ENCODE data around the gene RPAP2.

DNA sequence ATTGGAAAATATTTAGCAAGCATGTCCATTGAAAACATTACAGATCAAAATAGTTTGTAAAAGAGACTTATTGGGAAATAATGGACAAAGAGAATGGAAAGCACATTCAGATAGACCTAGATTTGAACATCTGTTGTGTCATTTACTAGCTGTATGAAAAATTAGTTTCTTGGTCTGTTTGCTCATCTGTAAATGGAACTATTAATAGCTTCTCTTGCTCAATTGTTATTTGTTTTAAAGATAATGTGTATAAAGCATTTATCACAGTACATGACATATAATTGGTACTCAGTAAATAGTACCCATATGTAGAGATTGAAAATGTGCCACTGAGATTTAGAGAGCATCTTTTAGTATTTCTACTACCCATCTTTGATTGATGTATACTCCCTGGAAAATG, 25.9 kb downstream of the RPAP2 start:
- TF ChIP-seq, protein P1, sequence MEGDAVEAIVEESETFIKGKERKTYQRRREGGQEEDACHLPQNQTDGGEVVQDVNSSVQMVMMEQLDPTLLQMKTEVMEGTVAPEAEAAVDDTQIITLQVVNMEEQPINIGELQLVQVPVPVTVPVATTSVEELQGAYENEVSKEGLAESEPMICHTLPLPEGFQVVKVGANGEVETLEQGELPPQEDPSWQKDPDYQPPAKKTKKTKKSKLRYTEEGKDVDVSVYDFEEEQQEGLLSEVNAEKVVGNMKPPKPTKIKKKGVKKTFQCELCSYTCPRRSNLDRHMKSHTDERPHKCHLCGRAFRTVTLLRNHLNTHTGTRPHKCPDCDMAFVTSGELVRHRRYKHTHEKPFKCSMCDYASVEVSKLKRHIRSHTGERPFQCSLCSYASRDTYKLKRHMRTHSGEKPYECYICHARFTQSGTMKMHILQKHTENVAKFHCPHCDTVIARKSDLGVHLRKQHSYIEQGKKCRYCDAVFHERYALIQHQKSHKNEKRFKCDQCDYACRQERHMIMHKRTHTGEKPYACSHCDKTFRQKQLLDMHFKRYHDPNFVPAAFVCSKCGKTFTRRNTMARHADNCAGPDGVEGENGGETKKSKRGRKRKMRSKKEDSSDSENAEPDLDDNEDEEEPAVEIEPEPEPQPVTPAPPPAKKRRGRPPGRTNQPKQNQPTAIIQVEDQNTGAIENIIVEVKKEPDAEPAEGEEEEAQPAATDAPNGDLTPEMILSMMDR (IDR thresholded peaks at IDR 0.05) = no peak
- no peak for TF ChIP-seq POLR2A (IDR thresholded peaks at IDR 0.05; ENCODE audit: low read length)
- TF ChIP-seq MAZ (IDR thresholded peaks at IDR 0.05; ENCODE audit: borderline replicate concordance, low read depth, low read length) = no peak
- TF ChIP-seq, protein P2, sequence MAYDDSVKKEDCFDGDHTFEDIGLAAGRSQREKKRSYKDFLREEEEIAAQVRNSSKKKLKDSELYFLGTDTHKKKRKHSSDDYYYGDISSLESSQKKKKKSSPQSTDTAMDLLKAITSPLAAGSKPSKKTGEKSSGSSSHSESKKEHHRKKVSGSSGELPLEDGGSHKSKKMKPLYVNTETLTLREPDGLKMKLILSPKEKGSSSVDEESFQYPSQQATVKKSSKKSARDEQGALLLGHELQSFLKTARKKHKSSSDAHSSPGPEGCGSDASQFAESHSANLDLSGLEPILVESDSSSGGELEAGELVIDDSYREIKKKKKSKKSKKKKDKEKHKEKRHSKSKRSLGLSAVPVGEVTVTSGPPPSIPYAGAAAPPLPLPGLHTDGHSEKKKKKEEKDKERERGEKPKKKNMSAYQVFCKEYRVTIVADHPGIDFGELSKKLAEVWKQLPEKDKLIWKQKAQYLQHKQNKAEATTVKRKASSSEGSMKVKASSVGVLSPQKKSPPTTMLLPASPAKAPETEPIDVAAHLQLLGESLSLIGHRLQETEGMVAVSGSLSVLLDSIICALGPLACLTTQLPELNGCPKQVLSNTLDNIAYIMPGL (CRISPR knock-in tag; IDR thresholded peaks at IDR 0.05; ENCODE audit: borderline replicate concordance) = no peak
- TF ChIP-seq EP300 (IDR thresholded peaks at IDR 0.05) = no peak
- TF ChIP-seq, protein P3, sequence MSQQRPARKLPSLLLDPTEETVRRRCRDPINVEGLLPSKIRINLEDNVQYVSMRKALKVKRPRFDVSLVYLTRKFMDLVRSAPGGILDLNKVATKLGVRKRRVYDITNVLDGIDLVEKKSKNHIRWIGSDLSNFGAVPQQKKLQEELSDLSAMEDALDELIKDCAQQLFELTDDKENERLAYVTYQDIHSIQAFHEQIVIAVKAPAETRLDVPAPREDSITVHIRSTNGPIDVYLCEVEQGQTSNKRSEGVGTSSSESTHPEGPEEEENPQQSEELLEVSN (IDR thresholded peaks at IDR 0.05; ENCODE audit: borderline replicate concordance, low read depth) = no peak
- TF ChIP-seq MAFK (IDR thresholded peaks at IDR 0.05; ENCODE audit: partially characterized antibody) = no peak
- TF ChIP-seq, protein P4, sequence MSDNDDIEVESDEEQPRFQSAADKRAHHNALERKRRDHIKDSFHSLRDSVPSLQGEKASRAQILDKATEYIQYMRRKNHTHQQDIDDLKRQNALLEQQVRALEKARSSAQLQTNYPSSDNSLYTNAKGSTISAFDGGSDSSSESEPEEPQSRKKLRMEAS (IDR thresholded peaks at IDR 0.05) = no peak
- no peak for TF ChIP-seq BHLHE40 (IDR thresholded peaks at IDR 0.05; ENCODE audit: low read depth, low read length)
- no peak for TF ChIP-seq NPAS2 (CRISPR knock-in tag; IDR thresholded peaks at IDR 0.05; ENCODE audit: borderline replicate concordance)
- TF ChIP-seq MYC (IDR thresholded peaks at IDR 0.05; ENCODE audit: borderline replicate concordance, low read length) = no peak
- no peak for TF ChIP-seq ZFP36 (IDR thresholded peaks at IDR 0.05; ENCODE audit: borderline replicate concordance, partially characterized antibody)
- no peak for TF ChIP-seq HDAC2 (IDR thresholded peaks at IDR 0.05)
